ENCODE data around the gene WNK1. TPM values are rescaled to one million over a fixed set of nuclear protein-coding genes. Genes with fewer than 3 reads are reported as not detected.

Gene WNK1
- total and polyA plus RNA-seq, 2 donors from 2014 or later = 40.2 to 173 TPM

GRCh38 chr12:835754-836518, 83.6 kb downstream of the WNK1 start:
- FAIRE-seq = no peak
- H3K27ac ChIP-seq (ENCODE audit: low read depth in 2 of 2, low read length in 2 of 2) = no peak overlapping the region
- intact Hi-C loops (cut with DNase I) = no loop called here

GRCh38 chr12:836952-837351, 84.6 kb downstream of the WNK1 start:
- no peak overlapping the region for H3K4me3 ChIP-seq (ENCODE audit: low read length in 3 of 3)
- intact Hi-C loops (cut with DNase I) = no loop called here
- TF ChIP-seq CTCF (IDR thresholded peaks at IDR 0.05; ENCODE audit: borderline replicate concordance, extremely low read depth, insufficient read depth) = no peak

More at GRCh38 chr12:835754-836518, 83.6 kb downstream of the WNK1 start:
- no peaks in the 10 kb centered on the region for H3K27me3 ChIP-seq (ENCODE audit: control insufficient read depth, insufficient read depth, low read length)
- no peak overlapping the region for H3K9ac ChIP-seq (ENCODE audit: low read length in 3 of 3)
- no peak overlapping the region for H3K4me3 ChIP-seq (ENCODE audit: low read length in 3 of 3)
- H3K36me3 ChIP-seq (ENCODE audit: control insufficient read depth in 2 of 3, insufficient read depth in 3 of 3, low read length in 3 of 3) = no peaks in the 10 kb centered on the region
- no peaks in the 10 kb centered on the region for H3K9me3 ChIP-seq (ENCODE audit: control insufficient read depth in 2 of 3, insufficient read depth in 1 of 3, low read length in 3 of 3)
- H3K4me1 ChIP-seq (ENCODE audit: control insufficient read depth in 2 of 3, insufficient read depth in 2 of 3, low read depth in 1 of 3, low read length in 3 of 3) = no peaks in the 10 kb centered on the region
- no peak for TF ChIP-seq CTCF (IDR thresholded peaks at IDR 0.05; ENCODE audit: borderline replicate concordance, extremely low read depth, insufficient read depth)
- no peak for DNase-seq

GRCh38 chr12:837548-837947, 85.2 kb downstream of the WNK1 start:
- Histone ChIP-seq H3K27me3 (ENCODE audit: control insufficient read depth, insufficient read depth, low read length) (no peaks in the 10 kb centered on the region), H3K9me3 (ENCODE audit: control insufficient read depth in 2 of 3, insufficient read depth in 1 of 3, low read length in 3 of 3) (no peaks in the 10 kb centered on the region), H3K4me3 (ENCODE audit: low read length in 3 of 3) (no peak overlapping the region), H3K36me3 (ENCODE audit: control insufficient read depth in 2 of 3, insufficient read depth in 3 of 3, low read length in 3 of 3) (no peaks in the 10 kb centered on the region), H3K27ac (ENCODE audit: low read depth in 2 of 2, low read length in 2 of 2) (no peak overlapping the region), H3K4me1 (ENCODE audit: control insufficient read depth in 2 of 3, insufficient read depth in 2 of 3, low read depth in 1 of 3, low read length in 3 of 3) (no peaks in the 10 kb centered on the region), H3K9ac (ENCODE audit: low read length in 3 of 3) (no peak overlapping the region)
- no peak for FAIRE-seq
- TF ChIP-seq CTCF (IDR thresholded peaks at IDR 0.05; ENCODE audit: borderline replicate concordance, extremely low read depth, insufficient read depth) = no peak
- intact Hi-C loops (cut with DNase I) = no loop called here
- DNase-seq = no peak

More at GRCh38 chr12:836952-837351, 84.6 kb downstream of the WNK1 start:
- no peak for FAIRE-seq
- Histone ChIP-seq H3K36me3 (ENCODE audit: control insufficient read depth in 2 of 3, insufficient read depth in 3 of 3, low read length in 3 of 3) (no peaks in the 10 kb centered on the region), H3K9ac (ENCODE audit: low read length in 3 of 3) (no peak overlapping the region), H3K27me3 (ENCODE audit: control insufficient read depth, insufficient read depth, low read length) (no peaks in the 10 kb centered on the region), H3K9me3 (ENCODE audit: control insufficient read depth in 2 of 3, insufficient read depth in 1 of 3, low read length in 3 of 3) (no peaks in the 10 kb centered on the region), H3K27ac (ENCODE audit: low read depth in 2 of 2, low read length in 2 of 2) (no peak overlapping the region), H3K4me1 (ENCODE audit: control insufficient read depth in 2 of 3, insufficient read depth in 2 of 3, low read depth in 1 of 3, low read length in 3 of 3) (no peaks in the 10 kb centered on the region)
- DNase-seq = no peak
